Astrocyte (in vitro differentiated cells and primary cell): ENCODE data around the gene KDM6A. TPM values are rescaled to one million over a fixed set of nuclear protein-coding genes. Genes with fewer than 3 reads are reported as not detected.

Source experiments
- DNase-seq: peaks from one replicate; pipeline ENCODE4 v3.0.0-alpha.2; 2010; ENCODE audit warnings: low read depth
- FAIRE-seq: peaks from 2 replicates; lab custom pipeline; 2011; peaks lifted over from hg19 to GRCh38; lab: Jason Lieb, UNC
- H2AFZ ChIP-seq: 2 replicates; pipeline ENCODE4 v1.6.0; 2012; ENCODE audit warnings: low read depth, low read length, inconsistent platforms
- H3K27ac ChIP-seq: 2 replicates; pipeline ENCODE4 v1.5.1; 2011; ENCODE audit warnings: low read depth, low read length, inconsistent platforms
- H3K27me3 ChIP-seq: 2 replicates; pipeline ENCODE4 v1.6.0; 2011; ENCODE audit warnings: low read length, inconsistent platforms; ENCODE audit not compliant: insufficient read depth
- H3K36me3 ChIP-seq: 2 replicates; pipeline ENCODE4 v1.5.1; 2011; ENCODE audit warnings: low read length, inconsistent platforms; ENCODE audit not compliant: insufficient read depth
- H3K4me1 ChIP-seq: 2 replicates; pipeline ENCODE4 v1.5.1; 2011; ENCODE audit warnings: low read length, inconsistent platforms; ENCODE audit not compliant: insufficient read depth
- H3K4me2 ChIP-seq: 2 replicates; pipeline ENCODE4 v1.6.0; 2012; ENCODE audit warnings: low read length, inconsistent platforms
- H3K4me3 ChIP-seq: 2 replicates; pipeline ENCODE4 v1.5.1; 2011; ENCODE audit warnings: low read depth, mild to moderate bottlenecking, low read length, inconsistent platforms; ENCODE audit not compliant: insufficient read depth
- H3K79me2 ChIP-seq: 2 replicates; pipeline ENCODE4 v1.6.0; 2012; ENCODE audit warnings: mild to moderate bottlenecking, low read length, inconsistent platforms; ENCODE audit not compliant: insufficient read depth
- H3K9ac ChIP-seq: 2 replicates; pipeline ENCODE4 v1.6.0; 2012; ENCODE audit warnings: mild to moderate bottlenecking, low read length, inconsistent platforms
- H3K9me3 ChIP-seq: 2 replicates; pipeline ENCODE4 v1.5.1; 2012; ENCODE audit warnings: low read depth, mild to moderate bottlenecking, low read length, inconsistent platforms; ENCODE audit not compliant: insufficient read depth
- H4K20me1 ChIP-seq: 2 replicates; pipeline ENCODE4 v1.6.0; 2012; ENCODE audit warnings: low read length, inconsistent platforms; ENCODE audit not compliant: insufficient read depth
- H3K27ac Mint-ChIP-seq: one replicate; pipeline ENCODE4 v1.8.0; 2021; ENCODE audit warnings: mild to moderate bottlenecking, mixed read lengths; ENCODE audit not compliant: unreplicated experiment
- H3K27me3 Mint-ChIP-seq: one replicate; pipeline ENCODE4 v1.8.0; 2021; ENCODE audit warnings: low read depth, mixed read lengths; ENCODE audit not compliant: unreplicated experiment
- H3K36me3 Mint-ChIP-seq: one replicate; pipeline ENCODE4 v1.8.0; 2021; ENCODE audit warnings: low read depth, mixed read lengths; ENCODE audit not compliant: unreplicated experiment
- H3K4me1 Mint-ChIP-seq: one replicate; pipeline ENCODE4 v1.8.0; 2021; ENCODE audit warnings: low read depth, mixed read lengths; ENCODE audit not compliant: unreplicated experiment
- H3K4me3 Mint-ChIP-seq: one replicate; pipeline ENCODE4 v1.8.0; 2021; ENCODE audit warnings: mild to moderate bottlenecking, moderate library complexity, mixed read lengths; ENCODE audit not compliant: unreplicated experiment
- H3K9me3 Mint-ChIP-seq: one replicate; pipeline ENCODE4 v1.8.0; 2021; ENCODE audit warnings: mild to moderate bottlenecking, mixed read lengths; ENCODE audit not compliant: unreplicated experiment
- EZH2 ChIP-seq: IDR thresholded peaks from 2 replicates; pipeline ENCODE4 v1.6.1; 2012; ENCODE audit warnings: mild to moderate bottlenecking, low read length, inconsistent platforms; ENCODE audit not compliant: insufficient read depth
- total RNA-seq: library from RNA; stranded (reverse); gene quantifications from 2 replicates; pipeline ENCODE4 v1.2.1, GENCODE V29; 2021
- TF ChIP-seq, protein P1 (sequence below): IDR thresholded peaks from 2 replicates; pipeline ENCODE4 v1.5.1; 2011; ENCODE audit warnings: low read depth, mild to moderate bottlenecking, inconsistent platforms, low read length, moderate library complexity; ENCODE audit not compliant: insufficient read depth

Gene KDM6A
- total RNA-seq, 1 donor from 2014 or later: 44.0 TPM

DNA sequence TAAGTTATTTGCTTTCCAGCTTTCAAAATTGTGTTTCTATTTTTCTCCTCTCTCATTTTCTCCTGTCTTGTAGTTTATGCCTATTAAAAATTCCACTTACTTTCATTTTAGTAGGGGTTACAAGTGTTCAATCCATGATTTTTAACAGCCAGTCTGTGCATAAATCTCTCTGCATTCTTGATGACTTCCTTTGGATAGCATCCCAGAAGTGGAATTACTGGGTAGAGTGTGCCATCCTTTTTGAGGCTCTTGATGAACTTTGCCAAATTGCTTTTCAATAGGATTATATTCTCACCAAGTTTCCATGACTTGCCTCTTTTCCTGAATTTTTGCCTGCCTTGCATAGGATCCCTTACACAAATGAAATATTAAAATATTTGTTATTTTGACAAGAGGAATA lies 269.2 kb downstream of the KDM6A start:
- Histone ChIP-seq H3K36me3 (no peaks in the 10 kb centered on the region), H3K4me2 (no peak overlapping the region), H3K4me1 (no peaks in the 10 kb centered on the region), H3K27me3 (no peaks in the 10 kb centered on the region), H2AFZ (no peak overlapping the region), H3K4me3 (no peak overlapping the region), H3K27ac (no peak overlapping the region), H3K9ac (no peak overlapping the region), H4K20me1 (no peaks in the 10 kb centered on the region), H3K79me2 (no peaks in the 10 kb centered on the region), H3K9me3 (no peaks in the 10 kb centered on the region)
- TF ChIP-seq, protein P1, sequence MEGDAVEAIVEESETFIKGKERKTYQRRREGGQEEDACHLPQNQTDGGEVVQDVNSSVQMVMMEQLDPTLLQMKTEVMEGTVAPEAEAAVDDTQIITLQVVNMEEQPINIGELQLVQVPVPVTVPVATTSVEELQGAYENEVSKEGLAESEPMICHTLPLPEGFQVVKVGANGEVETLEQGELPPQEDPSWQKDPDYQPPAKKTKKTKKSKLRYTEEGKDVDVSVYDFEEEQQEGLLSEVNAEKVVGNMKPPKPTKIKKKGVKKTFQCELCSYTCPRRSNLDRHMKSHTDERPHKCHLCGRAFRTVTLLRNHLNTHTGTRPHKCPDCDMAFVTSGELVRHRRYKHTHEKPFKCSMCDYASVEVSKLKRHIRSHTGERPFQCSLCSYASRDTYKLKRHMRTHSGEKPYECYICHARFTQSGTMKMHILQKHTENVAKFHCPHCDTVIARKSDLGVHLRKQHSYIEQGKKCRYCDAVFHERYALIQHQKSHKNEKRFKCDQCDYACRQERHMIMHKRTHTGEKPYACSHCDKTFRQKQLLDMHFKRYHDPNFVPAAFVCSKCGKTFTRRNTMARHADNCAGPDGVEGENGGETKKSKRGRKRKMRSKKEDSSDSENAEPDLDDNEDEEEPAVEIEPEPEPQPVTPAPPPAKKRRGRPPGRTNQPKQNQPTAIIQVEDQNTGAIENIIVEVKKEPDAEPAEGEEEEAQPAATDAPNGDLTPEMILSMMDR: no peak
- no peak for TF ChIP-seq EZH2
- no peaks in the 10 kb centered on the region for H3K36me3 Mint-ChIP-seq
- H3K27ac Mint-ChIP-seq: no peak overlapping the region
- H3K4me3 Mint-ChIP-seq: no peak overlapping the region
- no peak for DNase-seq
- no peaks in the 10 kb centered on the region for H3K9me3 Mint-ChIP-seq
- FAIRE-seq: peak; percentile 80
- no peaks in the 10 kb centered on the region for H3K4me1 Mint-ChIP-seq
- H3K27me3 Mint-ChIP-seq: no peaks in the 10 kb centered on the region

DNA sequence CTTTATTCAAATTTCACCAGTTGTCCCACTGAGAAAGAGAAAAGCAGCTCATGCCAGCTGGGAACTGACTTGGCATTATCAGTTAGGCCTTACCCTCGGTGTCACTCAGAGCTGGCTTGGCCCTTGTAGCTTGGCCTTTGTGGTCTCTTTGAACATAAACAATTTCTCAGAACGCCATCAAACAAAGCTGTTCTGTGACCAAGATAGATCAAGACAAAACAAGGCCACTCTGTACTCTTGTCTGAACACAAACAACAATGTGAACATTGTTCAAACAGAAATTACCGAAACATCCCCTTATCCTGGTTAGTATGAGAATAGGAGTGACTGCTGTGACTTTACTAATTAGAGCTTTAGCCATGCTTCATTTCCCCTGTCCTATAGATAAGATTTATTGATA lies 270.5 kb downstream of the KDM6A start:
- Mint-ChIP-seq H3K4me3 (no peak overlapping the region), H3K27ac (no peak overlapping the region), H3K27me3 (no peaks in the 10 kb centered on the region), H3K4me1 (no peaks in the 10 kb centered on the region), H3K36me3 (no peaks in the 10 kb centered on the region), H3K9me3 (no peaks in the 10 kb centered on the region)
- Histone ChIP-seq H2AFZ (no peak overlapping the region), H3K36me3 (no peaks in the 10 kb centered on the region), H4K20me1 (no peaks in the 10 kb centered on the region), H3K9me3 (no peaks in the 10 kb centered on the region), H3K79me2 (no peaks in the 10 kb centered on the region), H3K4me2 (no peak overlapping the region), H3K27me3 (no peaks in the 10 kb centered on the region), H3K27ac (no peak overlapping the region), H3K4me3 (no peak overlapping the region), H3K4me1 (no peaks in the 10 kb centered on the region), H3K9ac (no peak overlapping the region)
- DNase-seq (no peak), FAIRE-seq (peak; percentile 92)
- no peak for TF ChIP-seq EZH2
- TF ChIP-seq, protein P1: no peak

DNA sequence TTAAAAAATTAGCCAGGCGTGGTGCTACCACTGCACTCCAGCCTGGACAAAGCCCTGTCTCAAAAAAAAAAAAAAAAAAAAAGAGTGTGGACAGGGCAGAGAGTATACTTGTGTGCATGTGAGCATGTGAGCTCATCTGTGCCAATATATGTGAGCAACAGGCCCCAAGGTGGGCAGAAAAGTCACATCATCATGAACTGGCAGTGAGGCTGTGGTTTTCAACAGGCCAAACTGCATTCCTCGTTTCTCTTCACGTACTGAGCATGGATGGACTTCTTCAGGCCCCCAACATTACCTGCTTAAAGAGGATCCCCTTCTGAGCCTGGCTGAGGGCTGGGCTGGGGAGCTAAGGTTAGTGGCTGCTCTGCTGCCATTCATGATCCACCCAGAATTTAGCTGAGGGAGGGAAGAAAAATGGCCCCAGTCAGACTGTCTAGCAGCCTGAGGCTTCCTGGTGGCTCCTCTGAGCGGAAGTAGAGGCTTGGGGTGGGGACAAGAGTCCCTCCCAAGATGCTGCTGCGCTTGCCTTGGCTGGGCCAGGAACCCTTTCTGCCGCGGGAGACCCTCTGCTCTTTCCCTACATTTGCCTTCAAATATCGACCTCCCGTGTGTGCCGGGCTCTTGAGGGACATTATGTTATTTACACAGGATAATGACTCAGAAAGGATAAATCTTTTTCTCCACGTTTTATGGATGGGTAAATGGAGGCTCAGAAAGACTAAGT lies 272.7 kb downstream of the KDM6A start:
- H3K4me1 ChIP-seq: no peaks in the 10 kb centered on the region
- H3K4me3 ChIP-seq: no peak overlapping the region
- no peak for TF ChIP-seq EZH2
- TF ChIP-seq, protein P1: no peak
- no peak overlapping the region for H2AFZ ChIP-seq
- no peak for DNase-seq
- H3K9me3 ChIP-seq: no peaks in the 10 kb centered on the region
- no peak overlapping the region for H3K9ac ChIP-seq
- Mint-ChIP-seq H3K27ac (no peak overlapping the region), H3K9me3 (no peaks in the 10 kb centered on the region), H3K27me3 (no peaks in the 10 kb centered on the region), H3K4me3 (no peak overlapping the region), H3K36me3 (no peaks in the 10 kb centered on the region), H3K4me1 (no peaks in the 10 kb centered on the region)
- H3K36me3 ChIP-seq: no peaks in the 10 kb centered on the region
- no peak for FAIRE-seq
- H4K20me1 ChIP-seq: no peaks in the 10 kb centered on the region
- H3K4me2 ChIP-seq: no peak overlapping the region
- no peak overlapping the region for H3K27ac ChIP-seq
- no peaks in the 10 kb centered on the region for H3K27me3 ChIP-seq
- H3K79me2 ChIP-seq: no peaks in the 10 kb centered on the region
